NCI-H2107 treated with DMSO at 0.1 percent for 48 hours (cell line): ENCODE measurements around the gene GATC.
"Not testable (repeated sequence)": the region's sequence is repeated elsewhere in the genome, so short reads cannot be mapped to it uniquely, and the experiment has no call there.

Experiments
- DNase-seq: peaks from one replicate; lab custom pipeline; 2025; ENCODE audit not compliant: unreplicated experiment; lab: John Stamatoyannopoulos, UW

The GATC gene

GRCh38 chr12:120432772-120433525 lies 13.3 kb upstream of the GATC start:
- DNase-seq = no peak

- peak; percentile 99 for DNase-seq
Observed at GRCh38 chr12:120437735-120438494, 8.3 kb upstream of the GATC start, which contains the start of gene COX6A1. Gene COX6A1 (plus strand): TSS chr12:120438113. CDS start chr12:120438127, 14 bp downstream.

GRCh38 chr12:120438495-120439198 lies 7.6 kb upstream of the GATC start:
- no peak for DNase-seq

- peak; percentile 64 for DNase-seq
Observed at GRCh38 chr12:120439646-120440247, 6.5 kb upstream of the GATC start.

GRCh38 chr12:120444676-120445075 lies 1.6 kb upstream of the GATC start:
- no peak for DNase-seq

- not testable (repeated sequence) for DNase-seq
Observed at GRCh38 chr12:120446844-120447178, 567 bp downstream of the GATC start.

- no peak for DNase-seq
Observed at GRCh38 chr12:120447992-120448391, 1.7 kb downstream of the GATC start.

- not testable (repeated sequence) for DNase-seq
Observed at GRCh38 chr12:120452524-120452923, 6.3 kb downstream of the GATC start.

GRCh38 chr12:120453060-120453750 lies 7.0 kb downstream of the GATC start:
- DNase-seq = no peak

GRCh38 chr12:120453977-120454376 lies 7.7 kb downstream of the GATC start:
- DNase-seq = peak; percentile 33

- no peak for DNase-seq
Observed at GRCh38 chr12:120455302-120455701, 9.1 kb downstream of the GATC start.

- no peak for DNase-seq
Observed at GRCh38 chr12:120457133-120457532, 10.9 kb downstream of the GATC start.

GRCh38 chr12:120460157-120460556 lies 13.9 kb downstream of the GATC start:
- DNase-seq = no peak

- no peak for DNase-seq
Observed at GRCh38 chr12:120462099-120462640, 15.9 kb downstream of the GATC start.

- no peak for DNase-seq
Observed at GRCh38 chr12:120463712-120464111, 17.5 kb downstream of the GATC start.

- no peak for DNase-seq
Observed at GRCh38 chr12:120465756-120466155, 19.5 kb downstream of the GATC start.

- DNase-seq = peak; percentile 46
Observed at GRCh38 chr12:120466560-120467315, 20.5 kb downstream of the GATC start.

- no peak for DNase-seq
Observed at GRCh38 chr12:120467439-120467838, 21.2 kb downstream of the GATC start.

GRCh38 chr12:120468325-120468820 lies 22.1 kb downstream of the GATC start:
- DNase-seq = no peak
